ENCODE measurements around the gene CHRNA4. TPM values are rescaled to one million over a fixed set of nuclear protein-coding genes. Genes with fewer than 3 reads are reported as not detected.
"Not testable (repeated sequence)": the region's sequence is repeated elsewhere in the genome, so short reads cannot be mapped to it uniquely, and the experiment has no call there.

Gene CHRNA4
- total RNA-seq, 1 experiment from 2014 or later = not detected

GRCh38 chr20:63350196-63350595, 11.0 kb downstream of the CHRNA4 start:
- no peak for DNase-seq (ENCODE audit: low read depth)

GRCh38 chr20:63349516-63349895, 11.6 kb downstream of the CHRNA4 start:
- no peak for DNase-seq (ENCODE audit: low read depth)

- no peak for DNase-seq (ENCODE audit: low read depth)
Observed at GRCh38 chr20:63348828-63349515, 12.2 kb downstream of the CHRNA4 start.

- no peak for DNase-seq (ENCODE audit: low read depth)
Observed at GRCh38 chr20:63347950-63348827, 13.0 kb downstream of the CHRNA4 start.

- DNase-seq (ENCODE audit: low read depth) = no peak
Observed at GRCh38 chr20:63347081-63347741, 13.9 kb downstream of the CHRNA4 start.

- DNase-seq (ENCODE audit: low read depth) = no peak
Observed at GRCh38 chr20:63346131-63347080, 14.7 kb downstream of the CHRNA4 start.

- DNase-seq (ENCODE audit: low read depth) = peak; percentile 28
Observed at GRCh38 chr20:63345328-63346100, 15.6 kb downstream of the CHRNA4 start.

DNA sequence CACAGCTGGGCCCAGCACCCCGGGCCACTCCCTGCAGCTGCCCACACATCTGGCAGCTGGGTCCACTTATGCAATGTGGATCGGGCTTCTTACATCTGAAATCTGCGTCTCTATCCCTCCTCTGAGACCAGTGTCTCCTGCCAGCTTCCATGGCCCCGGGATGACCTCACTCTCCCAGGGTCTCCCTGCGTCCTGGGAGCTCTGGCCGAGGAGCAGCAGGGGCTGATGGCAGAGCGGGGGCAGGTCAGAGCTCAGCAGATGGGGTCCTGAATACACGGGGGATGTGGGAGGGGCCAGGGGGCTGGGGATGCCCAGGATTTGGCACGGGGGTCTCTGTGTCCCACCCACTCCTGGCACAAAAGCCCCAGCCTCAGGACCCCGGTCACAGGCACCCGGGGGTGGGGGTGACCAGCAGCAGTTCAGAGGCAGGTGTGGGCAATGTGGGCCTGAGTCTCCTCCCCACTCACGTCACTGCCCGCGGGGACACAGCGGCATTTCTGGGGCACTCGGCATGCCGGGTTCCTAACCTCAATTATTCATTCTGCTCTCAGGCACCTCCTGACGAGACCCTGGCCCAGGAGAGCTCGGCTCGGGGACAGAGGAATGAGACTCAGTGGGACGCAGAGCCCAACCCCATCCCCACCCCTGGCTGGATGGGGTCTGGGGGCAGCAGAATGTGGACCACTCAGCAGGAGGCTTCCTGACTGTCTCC, 16.4 kb downstream of the CHRNA4 start:
- no peak for DNase-seq (ENCODE audit: low read depth)

DNA sequence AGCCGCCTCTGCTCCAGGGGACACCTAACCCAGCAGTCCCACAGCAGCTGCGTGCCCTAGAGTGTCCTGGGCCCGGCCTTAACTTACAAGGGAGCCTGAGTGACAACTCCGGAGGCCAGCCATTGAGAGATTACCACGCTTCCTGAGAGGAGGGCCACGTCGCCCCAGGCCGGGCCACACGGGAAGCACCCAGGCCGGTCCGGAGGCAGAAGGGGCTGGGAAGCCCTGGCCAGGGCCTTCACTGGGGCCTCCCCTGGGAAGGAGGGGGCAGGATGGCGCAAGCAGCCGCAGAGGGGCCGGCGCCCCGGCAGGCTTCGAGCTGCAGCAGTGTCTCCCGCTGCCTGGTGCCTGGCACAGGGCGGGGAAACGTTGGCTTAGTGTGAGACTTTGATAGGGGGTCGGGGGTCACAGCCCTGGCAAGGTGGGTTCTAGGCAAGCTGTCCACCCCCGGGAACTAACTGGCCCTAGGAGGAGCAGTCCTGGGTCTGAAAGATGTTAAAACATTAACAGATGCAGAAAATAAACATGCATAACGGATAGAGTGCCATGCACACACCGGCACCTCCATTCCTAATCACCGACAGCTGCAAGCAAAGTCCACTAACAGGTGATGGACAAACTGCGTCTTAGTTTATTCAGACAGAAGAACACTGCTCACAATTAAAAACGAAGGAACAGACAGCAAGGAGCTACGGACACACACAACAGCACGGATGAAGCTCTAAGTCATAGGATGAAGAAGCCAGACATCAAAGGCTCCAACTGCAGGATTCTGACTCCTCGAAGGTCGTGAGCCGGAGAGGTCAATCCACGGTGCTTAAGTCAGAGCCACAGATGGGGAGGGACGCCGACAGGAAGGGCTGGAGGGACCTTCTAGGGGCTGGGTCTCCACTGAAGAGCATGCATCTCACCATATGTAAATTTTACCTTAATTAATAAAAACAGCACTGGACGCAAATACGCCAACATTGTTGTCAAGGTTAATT, 17.4 kb downstream of the CHRNA4 start:
- no peak for DNase-seq (ENCODE audit: low read depth)

DNA sequence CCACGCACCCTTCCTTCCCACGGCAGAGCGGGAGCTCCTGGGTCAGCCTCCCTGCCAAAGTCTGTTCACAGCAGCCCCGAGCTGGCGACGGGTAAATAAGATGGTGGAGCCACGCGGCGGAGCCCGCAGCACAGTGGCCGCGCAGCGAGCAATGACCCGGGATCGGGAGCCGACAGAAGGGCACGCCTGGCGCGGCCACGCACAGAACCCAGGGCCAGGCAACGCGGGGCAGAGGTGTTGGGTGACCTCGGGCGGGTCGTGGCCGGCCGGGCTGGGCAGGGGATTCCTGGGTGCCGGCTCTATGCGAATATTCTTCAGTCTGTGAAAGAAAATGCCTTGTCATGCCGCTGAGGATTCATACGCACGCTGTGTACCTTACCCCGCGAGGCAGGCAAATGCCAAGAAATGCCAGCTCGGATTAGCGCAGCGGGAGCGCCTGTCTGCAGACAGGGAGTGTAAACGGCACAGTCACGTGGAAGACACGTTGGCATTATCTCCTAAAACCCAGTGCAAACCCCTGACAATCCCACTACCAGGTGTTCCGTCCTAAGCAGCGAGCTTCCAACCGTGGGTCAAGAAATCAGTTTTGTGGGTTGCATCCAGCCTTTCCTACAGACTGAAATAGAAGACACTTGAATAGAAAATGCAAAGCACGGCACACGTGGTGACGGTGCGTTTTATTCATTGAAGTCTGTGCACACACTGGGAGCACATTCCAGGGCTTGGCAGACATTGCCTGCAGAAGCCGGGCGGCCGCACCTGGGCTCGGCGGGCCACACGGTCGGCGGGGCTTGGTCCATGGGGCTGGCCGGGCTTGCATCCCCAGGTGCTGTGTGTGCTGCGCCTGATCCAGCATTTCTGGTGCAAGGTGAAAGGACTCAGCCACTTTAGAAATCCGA, 18.3 kb downstream of the CHRNA4 start:
- DNase-seq (ENCODE audit: low read depth) = no peak

- not testable (repeated sequence) for DNase-seq (ENCODE audit: low read depth)
Observed at GRCh38 chr20:63340158-63340688, 20.9 kb downstream of the CHRNA4 start.

DNA sequence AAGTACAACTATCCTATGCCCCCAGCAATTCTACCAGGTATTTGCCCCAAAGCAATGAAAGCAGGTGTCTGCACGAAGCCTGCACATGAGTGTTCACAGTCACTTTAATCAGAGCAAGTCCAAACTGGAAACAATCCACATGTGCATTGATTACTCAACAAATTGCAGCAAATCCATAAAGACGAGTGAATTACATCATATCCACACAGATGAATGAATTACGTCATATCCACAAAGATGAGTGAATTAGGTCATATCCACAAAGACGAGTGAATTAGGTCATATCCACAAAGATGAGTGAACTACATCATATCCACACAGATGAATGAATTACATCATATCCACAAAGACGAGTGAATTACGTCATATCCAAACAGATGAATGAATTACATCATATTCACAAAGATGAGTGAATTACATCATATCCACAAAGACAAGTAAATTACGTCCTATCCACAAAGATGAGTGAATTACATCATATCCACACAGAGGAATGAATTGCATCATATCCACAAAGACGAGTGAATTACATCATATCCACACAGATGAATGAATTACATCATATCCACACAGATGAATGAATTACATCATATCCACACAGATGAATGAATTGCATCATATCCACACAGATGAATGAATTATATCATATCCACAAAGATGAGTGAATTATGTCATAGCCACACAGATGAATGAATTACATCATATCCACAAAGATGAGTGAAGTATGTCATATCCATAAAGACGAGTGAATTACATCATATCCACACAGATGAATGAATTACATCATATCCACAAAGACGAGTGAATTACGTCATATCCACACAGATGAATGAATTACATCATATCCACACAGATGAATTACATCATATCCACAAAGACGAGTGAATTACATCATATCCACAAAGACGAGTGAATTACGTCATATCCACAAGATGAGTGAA, 21.7 kb downstream of the CHRNA4 start:
- DNase-seq (ENCODE audit: low read depth) = not testable (repeated sequence)

DNA sequence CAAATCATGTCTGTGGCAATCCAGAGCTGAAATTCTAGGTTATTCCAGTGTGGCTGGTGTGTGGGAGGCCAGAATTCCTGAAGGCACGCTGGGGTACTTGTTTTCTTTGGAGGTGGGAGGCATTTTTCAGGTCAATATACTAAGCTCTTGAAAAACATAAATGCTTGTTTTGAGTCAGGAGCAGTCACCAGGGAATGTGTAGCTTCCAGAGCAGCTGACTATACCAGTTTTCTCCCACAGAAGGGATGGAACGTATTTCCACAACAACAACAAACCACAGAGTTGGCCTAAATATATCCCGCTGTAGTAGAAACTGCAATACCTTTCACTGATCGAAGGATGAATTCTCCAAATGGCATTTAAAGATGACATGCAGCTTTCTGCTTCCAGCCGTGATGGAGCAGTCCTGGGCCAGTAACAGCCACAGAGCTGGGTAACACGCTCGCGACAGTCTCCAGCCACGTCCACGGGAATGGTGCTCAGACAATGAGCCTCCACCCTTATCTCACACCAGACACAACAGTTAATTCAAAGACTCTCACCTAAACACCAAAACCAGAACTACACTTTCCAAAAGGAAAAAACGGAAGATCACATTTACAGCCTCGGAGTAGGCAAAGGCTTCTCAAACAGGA, 23.2 kb downstream of the CHRNA4 start:
- peak; percentile 27 for DNase-seq (ENCODE audit: low read depth)

- no peak for DNase-seq (ENCODE audit: low read depth)
Observed at GRCh38 chr20:63336232-63336752, 24.9 kb downstream of the CHRNA4 start.

DNA sequence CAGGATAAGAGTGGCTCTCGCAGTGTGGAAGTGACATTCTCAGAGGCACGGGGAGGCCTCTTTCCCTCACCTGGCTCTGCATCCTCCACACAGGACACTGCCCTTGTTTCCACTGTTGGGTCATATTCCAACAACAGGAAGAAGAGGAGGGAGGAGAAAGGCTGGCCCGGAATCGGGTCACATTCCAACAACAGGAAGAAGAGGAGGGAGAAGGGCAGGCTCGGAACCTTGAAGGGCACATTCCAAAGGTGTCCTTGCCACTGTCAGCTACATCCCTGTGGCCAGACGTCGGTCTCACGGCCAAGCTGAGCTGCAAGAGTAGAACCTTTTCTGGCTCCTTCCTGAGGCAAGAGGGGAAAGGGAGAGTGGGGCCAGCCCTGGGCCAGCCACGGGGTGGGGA, 25.4 kb downstream of the CHRNA4 start:
- DNase-seq (ENCODE audit: low read depth) = no peak

All from Daoy (cell line).